22Rv1 (cell line): ENCODE results near the gene TMEM164.

Experiments
- CTCF ChIP-seq: fragments of 450-650 bp; IDR thresholded peaks from 2 replicates; pipeline ENCODE4 v1.5.1; 2017; ENCODE audit warnings: mild to moderate bottlenecking
- ZFX ChIP-seq: fragments of 450-650 bp; IDR thresholded peaks from 2 replicates; pipeline ENCODE4 v1.6.1; 2017; ENCODE audit warnings: antibody characterized with exemption, borderline replicate concordance

- TF ChIP-seq CTCF (no peak), ZFX (no peak)
These were observed 202.1 kb downstream of the TMEM164 start for GRCh38 chrX:110204986-110205385.
